Measurements from ENCODE around the gene DNAL4.

DNA sequence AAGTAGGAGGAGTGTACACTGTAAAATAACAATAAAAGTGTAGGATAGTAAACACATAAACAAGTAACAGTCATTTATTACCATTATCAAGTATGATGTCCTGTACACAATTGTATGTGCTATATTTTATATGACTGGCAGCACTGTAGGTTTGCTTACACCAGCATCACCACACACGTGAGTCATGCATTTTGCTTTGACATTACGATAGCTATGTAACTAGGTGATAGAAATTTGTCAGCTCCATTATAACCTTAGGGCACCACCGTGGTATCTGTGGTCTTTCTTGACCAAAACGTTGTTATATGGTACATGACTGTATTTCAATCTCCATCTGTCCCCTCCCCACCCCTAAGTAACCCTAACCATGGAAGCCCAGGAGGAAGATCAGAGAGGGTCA, 1.1 kb downstream of the DNAL4 start:
- TF ChIP-seq SMC3 (IDR thresholded peaks at IDR 0.05), result no peak
- TF ChIP-seq CEBPB (IDR thresholded peaks at IDR 0.05), result no peak
- TF ChIP-seq, protein P1, sequence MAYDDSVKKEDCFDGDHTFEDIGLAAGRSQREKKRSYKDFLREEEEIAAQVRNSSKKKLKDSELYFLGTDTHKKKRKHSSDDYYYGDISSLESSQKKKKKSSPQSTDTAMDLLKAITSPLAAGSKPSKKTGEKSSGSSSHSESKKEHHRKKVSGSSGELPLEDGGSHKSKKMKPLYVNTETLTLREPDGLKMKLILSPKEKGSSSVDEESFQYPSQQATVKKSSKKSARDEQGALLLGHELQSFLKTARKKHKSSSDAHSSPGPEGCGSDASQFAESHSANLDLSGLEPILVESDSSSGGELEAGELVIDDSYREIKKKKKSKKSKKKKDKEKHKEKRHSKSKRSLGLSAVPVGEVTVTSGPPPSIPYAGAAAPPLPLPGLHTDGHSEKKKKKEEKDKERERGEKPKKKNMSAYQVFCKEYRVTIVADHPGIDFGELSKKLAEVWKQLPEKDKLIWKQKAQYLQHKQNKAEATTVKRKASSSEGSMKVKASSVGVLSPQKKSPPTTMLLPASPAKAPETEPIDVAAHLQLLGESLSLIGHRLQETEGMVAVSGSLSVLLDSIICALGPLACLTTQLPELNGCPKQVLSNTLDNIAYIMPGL (CRISPR knock-in tag; IDR thresholded peaks at IDR 0.05; ENCODE audit: borderline replicate concordance), result no peak
- TF ChIP-seq POLR2A (IDR thresholded peaks at IDR 0.05; ENCODE audit: low read length), result no peak
- TF ChIP-seq KDM1A (IDR thresholded peaks at IDR 0.05; ENCODE audit: low read depth), result no peak
